ENCODE results near the gene FAM89A. TPM values are rescaled to one million over a fixed set of nuclear protein-coding genes. Genes with fewer than 3 reads are reported as not detected.
A peak's percentile ranks its signal among the peaks of the same experiment; 100 is the strongest.

Gene FAM89A
- total RNA-seq, 1 donor: 10.9 TPM

GRCh38 chr1:230982696-230983095, 57.4 kb downstream of the FAM89A start:
- Histone ChIP-seq H3K79me2 (ENCODE audit: insufficient read depth, low read length) (peaks cover 54% of the 10 kb centered on the region), H3K4me2 (ENCODE audit: insufficient read depth, low read length) (peak overlapping the region; percentile 5), H3K27me3 (ENCODE audit: insufficient read depth, low read length) (no peaks in the 10 kb centered on the region), H3K4me3 (ENCODE audit: insufficient read depth, low read length) (no peak overlapping the region), H4K20me1 (ENCODE audit: insufficient read depth, low read length) (peaks cover 18% of the 10 kb centered on the region), H3K9me3 (ENCODE audit: low read depth, low read length) (no peaks in the 10 kb centered on the region), H3K4me1 (ENCODE audit: insufficient read depth, low read length) (peaks cover 30% of the 10 kb centered on the region), H2AFZ (ENCODE audit: low read length) (no peak overlapping the region), H3K27ac (ENCODE audit: low read depth, low read length) (peak overlapping the region; percentile 16), H3K36me3 (ENCODE audit: insufficient read depth, low read length) (no peaks in the 10 kb centered on the region)
- no peak for TF ChIP-seq CTCF (IDR thresholded peaks at IDR 0.05; ENCODE audit: extremely low read depth, low read depth, low read length)
- peak; percentile 62 for DNase-seq (ENCODE audit: insufficient read length, low spot score, missing footprints)

GRCh38 chr1:230979952-230980351, 60.1 kb downstream of the FAM89A start:
- H3K27me3 ChIP-seq (ENCODE audit: insufficient read depth, low read length): no peaks in the 10 kb centered on the region
- H3K4me1 ChIP-seq (ENCODE audit: insufficient read depth, low read length): peaks cover 23% of the 10 kb centered on the region
- no peak for DNase-seq (ENCODE audit: insufficient read length, low spot score, missing footprints)
- peaks cover 4% of the 10 kb centered on the region for H3K36me3 ChIP-seq (ENCODE audit: insufficient read depth, low read length)
- no peak for TF ChIP-seq CTCF (IDR thresholded peaks at IDR 0.05; ENCODE audit: extremely low read depth, low read depth, low read length)
- H3K4me2 ChIP-seq (ENCODE audit: insufficient read depth, low read length): peak overlapping the region; percentile 82
- H2AFZ ChIP-seq (ENCODE audit: low read length): no peak overlapping the region
- H4K20me1 ChIP-seq (ENCODE audit: insufficient read depth, low read length): peaks cover 9% of the 10 kb centered on the region
- H3K4me3 ChIP-seq (ENCODE audit: insufficient read depth, low read length): peak overlapping the region; percentile 97
- peaks cover 58% of the 10 kb centered on the region for H3K79me2 ChIP-seq (ENCODE audit: insufficient read depth, low read length)
- H3K27ac ChIP-seq (ENCODE audit: low read depth, low read length): peak overlapping the region; percentile 68
- H3K9me3 ChIP-seq (ENCODE audit: low read depth, low read length): no peaks in the 10 kb centered on the region

- Histone ChIP-seq H2AFZ (ENCODE audit: low read length) (peak overlapping the region; percentile 99), H4K20me1 (ENCODE audit: insufficient read depth, low read length) (peaks cover 9% of the 10 kb centered on the region), H3K27me3 (ENCODE audit: insufficient read depth, low read length) (no peaks in the 10 kb centered on the region), H3K79me2 (ENCODE audit: insufficient read depth, low read length) (peaks cover 59% of the 10 kb centered on the region), H3K4me1 (ENCODE audit: insufficient read depth, low read length) (peaks cover 23% of the 10 kb centered on the region), H3K4me2 (ENCODE audit: insufficient read depth, low read length) (peak overlapping the region; percentile 82), H3K27ac (ENCODE audit: low read depth, low read length) (peak overlapping the region; percentile 68), H3K9me3 (ENCODE audit: low read depth, low read length) (no peaks in the 10 kb centered on the region), H3K4me3 (ENCODE audit: insufficient read depth, low read length) (peak overlapping the region; percentile 97), H3K36me3 (ENCODE audit: insufficient read depth, low read length) (peaks cover 4% of the 10 kb centered on the region)
- DNase-seq (ENCODE audit: insufficient read length, low spot score, missing footprints): peak; percentile 46
- TF ChIP-seq CTCF (IDR thresholded peaks at IDR 0.05; ENCODE audit: extremely low read depth, low read depth, low read length): no peak
Measured at GRCh38 chr1:230979389-230979716, 60.7 kb downstream of the FAM89A start.

- peak within 1 kb of the TSS; percentile 68 for H3K27ac ChIP-seq (ENCODE audit: low read depth, low read length)
Measured at GRCh38 chr1:230978491-230979388, 61.3 kb downstream of the FAM89A start, which contains the start of the genes ARV1 and TTC13. TSS of gene ARV1 (plus strand) at chr1:230979094. CDS start at chr1:230979106, 12 bp downstream. TSS of gene TTC13 (minus strand) at chr1:230978861. CDS start at chr1:230978830, 31 bp downstream.

More at GRCh38 chr1:230978491-230979388, 61.3 kb downstream of the FAM89A start, which contains the start of the genes ARV1 and TTC13:
- peak; percentile 100 for DNase-seq (ENCODE audit: insufficient read length, low spot score, missing footprints)
- Histone ChIP-seq H4K20me1 (ENCODE audit: insufficient read depth, low read length) (peaks cover 4% of the 10 kb centered on the region), H3K4me3 (ENCODE audit: insufficient read depth, low read length) (peak within 1 kb of the TSS; percentile 97), H3K4me1 (ENCODE audit: insufficient read depth, low read length) (peaks cover 23% of the 10 kb centered on the region), H3K27me3 (ENCODE audit: insufficient read depth, low read length) (no peaks in the 10 kb centered on the region), H3K36me3 (ENCODE audit: insufficient read depth, low read length) (peaks cover 4% of the 10 kb centered on the region), H3K4me2 (ENCODE audit: insufficient read depth, low read length) (peak within 1 kb of the TSS; percentile 82), H2AFZ (ENCODE audit: low read length) (peak within 1 kb of the TSS; percentile 99), H3K9me3 (ENCODE audit: low read depth, low read length) (no peaks in the 10 kb centered on the region), H3K79me2 (ENCODE audit: insufficient read depth, low read length) (peaks cover 59% of the 10 kb centered on the region)
- TF ChIP-seq CTCF (IDR thresholded peaks at IDR 0.05; ENCODE audit: extremely low read depth, low read depth, low read length): no peak
